K562 (cell line): ENCODE measurements around the gene GPR176. TPM values are rescaled to one million over a fixed set of nuclear protein-coding genes. Genes with fewer than 3 reads are reported as not detected.

ENCODE experiments used
- ATAC-seq: fragments of 200-7000 bp; cut with Tn5 transposase; 3 replicates; pipeline ENCODE4 v1.9.1; 2020; ENCODE audit warnings: moderate library complexity
- BruUV-seq: library from RNA; stranded (reverse); fragments of 400-500 nt; replicated peaks from 2 replicates; lab custom pipeline; 2021; lab: Mats Ljungman, UMichigan
- CTCF ChIA-PET: fragments of 300-600 bp; formaldehyde crosslinking; extraction: SDS; loops from one replicate; lab custom pipeline; 2021; ENCODE audit warnings: low intra/inter-chr PET ratio; lab: Yijun Ruan, JAX
- POLR2A ChIA-PET: fragments of 300-600, 350-650 bp; sonication (Branson Sonifier 250); formaldehyde crosslinking; extraction: SDS; loops from one replicate; lab custom pipeline; 2021; ENCODE audit warnings: antibody characterized with exemption, inconsistent platforms; lab: Yijun Ruan, JAX
- DNase-seq, 4 experiments: peaks; one replicate each; pipeline versions ENCODE4 v3.0.0 to v3.0.0-alpha.2; 2011 to 2018; ENCODE audit warnings: low spot score in 3 of 4, mixed read lengths in 3 of 4; ENCODE audit errors: extremely low read depth in 1 of 4
- FAIRE-seq: peaks from 2 replicates; lab custom pipeline; 2011; peaks lifted over from hg19 to GRCh38; lab: Jason Lieb, UNC
- H2AFZ ChIP-seq: 2 replicates; pipeline ENCODE4 v1.6.0; 2011; ENCODE audit warnings: low read depth, low read length, control low read depth, inconsistent platforms
- H3K27ac ChIP-seq: fragments of 200-600 bp; 3 replicates; pipeline ENCODE4 v1.8.0; 2011; ENCODE audit warnings: low read depth, mild to moderate bottlenecking, control low read depth, inconsistent platforms, low read length, moderate library complexity, mixed read lengths; ENCODE audit errors: extremely low read depth
- H3K27me3 ChIP-seq, 2 experiments: fragments of 300-600 bp in 1 of 2; 2 replicates in 1 of 2; 3 replicates in 1 of 2; pipeline versions ENCODE4 v1.6.0 to v1.8.0; 2011; ENCODE audit warnings: inconsistent platforms in 2 of 2, low read length in 2 of 2, mild to moderate bottlenecking in 1 of 2, mixed read lengths in 1 of 2, moderate library complexity in 1 of 2; ENCODE audit not compliant: control insufficient read depth in 2 of 2, insufficient read depth in 2 of 2
- H3K36me3 ChIP-seq: fragments of 300-600 bp; 3 replicates; pipeline ENCODE4 v1.8.0; 2011; ENCODE audit warnings: mild to moderate bottlenecking, low read length, inconsistent platforms; ENCODE audit not compliant: control insufficient read depth, insufficient read depth
- H3K4me1 ChIP-seq, 2 experiments: fragments of 200-600 bp in 1 of 2; replicated peaks in 1 of 2; 2 replicates in 1 of 2; 3 replicates in 1 of 2; pipeline versions ENCODE4 v1.5.1 to v1.8.0; 2011; ENCODE audit warnings: inconsistent platforms in 2 of 2, low read length in 2 of 2, mild to moderate bottlenecking in 1 of 2, mixed read lengths in 1 of 2, moderate library complexity in 1 of 2; ENCODE audit not compliant: control insufficient read depth in 2 of 2, insufficient read depth in 2 of 2
- H3K4me2 ChIP-seq: 2 replicates; pipeline ENCODE4 v1.6.1; 2011; ENCODE audit warnings: low read length, control low read depth, inconsistent platforms, mixed read lengths; ENCODE audit not compliant: insufficient read depth
- H3K4me3 ChIP-seq: fragments of 200-600 bp; sonication (generic), shearing (Covaris generic); 2 replicates; pipeline ENCODE4 v1.5.1; 2016; ENCODE audit warnings: control low read depth, inconsistent platforms
- H3K79me2 ChIP-seq: fragments of 200-600 bp; 3 replicates; pipeline ENCODE4 v1.8.0; 2011; ENCODE audit warnings: low read length, inconsistent platforms; ENCODE audit not compliant: control insufficient read depth, insufficient read depth
- H3K9ac ChIP-seq, 2 experiments: 2 replicates each; pipeline versions ENCODE4 v1.6.0 to v1.6.1; 2011; ENCODE audit warnings: low read depth in 2 of 2, low read length in 2 of 2, control low read depth in 1 of 2, inconsistent platforms in 1 of 2, mild to moderate bottlenecking in 1 of 2, mixed read lengths in 1 of 2; ENCODE audit not compliant: insufficient read depth in 1 of 2
- H3K9me1 ChIP-seq: one replicate; pipeline ENCODE4 v1.6.0; 2011; ENCODE audit warnings: inconsistent platforms, mild to moderate bottlenecking, low read length, moderate library complexity; ENCODE audit not compliant: control insufficient read depth, insufficient read depth
- H3K9me3 ChIP-seq: replicated peaks from 2 replicates; pipeline ENCODE4 v1.5.1; 2011; ENCODE audit warnings: low read depth, low read length, inconsistent platforms; ENCODE audit not compliant: control insufficient read depth, insufficient read depth
- H4K20me1 ChIP-seq: replicated peaks from 2 replicates; pipeline ENCODE4 v1.6.1; 2011; ENCODE audit warnings: low read length, inconsistent platforms, mixed read lengths; ENCODE audit not compliant: control insufficient read depth, insufficient read depth
- BCL6 ChIP-seq: fragments of 250-450 bp; sonication (Bioruptor Pico); IDR thresholded peaks from 2 replicates; pipeline ENCODE4 v1.4.0; 2020
- ELF4 ChIP-seq: fragments of 450-650 bp; formaldehyde crosslinking; IDR thresholded peaks from 2 replicates; pipeline ENCODE4 v1.4.0; 2022; ENCODE audit warnings: missing genetic modification characterization
- ESRRA ChIP-seq: fragments of 450-650 bp; IDR thresholded peaks from 2 replicates; pipeline ENCODE4 v1.6.1; 2014; ENCODE audit warnings: low read depth, mild to moderate bottlenecking, moderate library complexity, borderline replicate concordance
- HLTF ChIP-seq: fragments of 450-650 bp; IDR thresholded peaks from 2 replicates; pipeline ENCODE4 v1.6.1; 2016
- JUN ChIP-seq, 2 experiments: sonication (generic) in 1 of 2; formaldehyde crosslinking in 1 of 2; IDR thresholded peaks; 2 replicates each; pipeline versions ENCODE4 v1.6.1 to v1.8.0; 2012 to 2022; ENCODE audit warnings: borderline replicate concordance in 2 of 2, mild to moderate bottlenecking in 2 of 2, improper control_type of control experiment in 1 of 2, low read depth in 1 of 2, low read length in 1 of 2, missing genetic modification reagents in 1 of 2
- ZNF551 ChIP-seq: fragments of 250-450 bp; sonication (Bioruptor Pico); IDR thresholded peaks from 2 replicates; pipeline ENCODE4 v1.5.0; 2021; ENCODE audit warnings: mild to moderate bottlenecking, moderate library complexity
- WGBS: fragments of 100-300 bp; shearing (Covaris generic); methylation state at CpG from one replicate; pipeline ENCODE4 v1.1.6; 2016; ENCODE audit warnings: low coverage, mixed read lengths; ENCODE audit not compliant: insufficient coverage; ENCODE audit errors: missing lambda C conversion rate; 5-methylcytosine and 5-hydroxymethylcytosine counted together
- in situ Hi-C: fragments of 300-500 bp; cut with MboI; formaldehyde crosslinking; loops from 4 replicates; pipeline ENCODE4 v1.15.0; 2018; ENCODE audit warnings: inconsistent platforms, mixed read lengths
- intact Hi-C: fragments of 100-400 bp; cut with micrococcal nuclease; formaldehyde crosslinking; loops from 2 replicates; pipeline ENCODE4 v1.14.2; 2022
- polyA plus RNA-seq, 8 experiments: library from polyadenylated mRNA; depleted of rRNA in 4 of 8; stranded (reverse) in 5 of 8; unstranded in 3 of 8; fragments of >200 nt; fragmentation: Nextera tagmentation in 2 of 8; fragmentation: Illumina TruSeq in 1 of 8; extraction: Ambion mirVana in 2 of 8; extraction: Trizol in 1 of 8; gene quantifications; 2 replicates each; pipeline versions ENCODE4 v1.2.1 to v1.2.3, GENCODE V29; 2011 to 2014; ENCODE audit warnings: inconsistent platforms in 1 of 8, missing spikeins in 1 of 8
- total RNA-seq, 7 experiments: library from RNA; depleted of rRNA in 6 of 7; stranded (reverse); fragments of >200 nt in 6 of 7; fragmentation: Illumina TruSeq in 2 of 7; extraction: Trizol in 2 of 7; gene quantifications; 2 replicates each; pipeline versions ENCODE4 v1.2.1 to v1.2.3, GENCODE V29; 2011 to 2021; ENCODE audit warnings: low replicate concordance in 1 of 7
- TF ChIP-seq, protein P1 (sequence below): fragments of 450-650 bp; formaldehyde crosslinking; IDR thresholded peaks from 2 replicates; pipeline ENCODE4 v1.4.0; 2020; ENCODE audit warnings: mild to moderate bottlenecking, moderate library complexity

Gene GPR176
- total and polyA plus RNA-seq, 9 of the 15 experiments (the other 6 are each of a cell fraction or from before 2014, with no cell fraction given) = 0.03 to 1.2 (median 0.76) TPM

GRCh38 chr15:39823634-39824033 is 96.4 kb downstream of the GPR176 start (continued):
- TF ChIP-seq, protein P1, sequence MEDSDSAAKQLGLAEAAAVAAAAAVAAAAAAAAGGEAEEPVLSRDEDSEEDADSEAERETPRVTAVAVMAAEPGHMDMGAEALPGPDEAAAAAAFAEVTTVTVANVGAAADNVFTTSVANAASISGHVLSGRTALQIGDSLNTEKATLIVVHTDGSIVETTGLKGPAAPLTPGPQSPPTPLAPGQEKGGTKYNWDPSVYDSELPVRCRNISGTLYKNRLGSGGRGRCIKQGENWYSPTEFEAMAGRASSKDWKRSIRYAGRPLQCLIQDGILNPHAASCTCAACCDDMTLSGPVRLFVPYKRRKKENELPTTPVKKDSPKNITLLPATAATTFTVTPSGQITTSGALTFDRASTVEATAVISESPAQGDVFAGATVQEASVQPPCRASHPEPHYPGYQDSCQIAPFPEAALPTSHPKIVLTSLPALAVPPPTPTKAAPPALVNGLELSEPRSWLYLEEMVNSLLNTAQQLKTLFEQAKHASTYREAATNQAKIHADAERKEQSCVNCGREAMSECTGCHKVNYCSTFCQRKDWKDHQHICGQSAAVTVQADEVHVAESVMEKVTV (CRISPR knock-in tag) = no peak
- no peak for TF ChIP-seq HLTF
- no peak for TF ChIP-seq BCL6 (CRISPR knock-in tag)
- no peak for TF ChIP-seq ELF4 (CRISPR knock-in tag)
- no peak for TF ChIP-seq ZNF551
- TF ChIP-seq, all 486 proteins: peak for 0

GRCh38 chr15:39820050-39820602 is 99.9 kb downstream of the GPR176 start:
- H3K9ac ChIP-seq = no peak overlapping the region
- intact Hi-C loops = no loop called here
- no peak overlapping the region for H3K4me3 ChIP-seq
- H2AFZ ChIP-seq = no peak overlapping the region
- H3K9me3 ChIP-seq = no peaks in the 10 kb centered on the region
- TF ChIP-seq ESRRA = peak; percentile 19; the same call in 1 of the 2 replicates
- TF ChIP-seq JUN (IDR thresholded peaks at IDR 0.05; ENCODE audit: borderline replicate concordance, low read depth, low read length) = no peak
- no peak for TF ChIP-seq JUN (CRISPR knock-in tag; IDR thresholded peaks at IDR 0.05; ENCODE audit: borderline replicate concordance)
- H3K79me2 ChIP-seq = no peaks in the 10 kb centered on the region
- ATAC-seq (no peak), FAIRE-seq (no peak), DNase-seq (no peak)
- WGBS = 0% methylated on average over 3 of the region's 3 CpGs
- in situ Hi-C loops = no loop called here
- no TSS peak for BruUV-seq
- POLR2A ChIA-PET = interaction anchor here (0.6 to 1.2 kb wide), 2 partner anchors 22 to 41 kb away, joined by 3 to 4 read pairs; no protein-coding TSS in a partner anchor
- CTCF ChIA-PET = no interaction called here
- H3K27ac ChIP-seq = no peak overlapping the region
- no peaks in the 10 kb centered on the region for H3K4me1 ChIP-seq
- no peak overlapping the region for H3K4me2 ChIP-seq
- H3K36me3 ChIP-seq = no peaks in the 10 kb centered on the region
- no peaks in the 10 kb centered on the region for H4K20me1 ChIP-seq
- H3K27me3 ChIP-seq = peaks cover 2 to 8% of the 10 kb centered on the region in 2 experiments; a peak in 3 of 5 replicates
- no peaks in the 10 kb centered on the region for H3K9me1 ChIP-seq
